K562 (cell line): ENCODE results near the gene FOXJ2. TPM values are rescaled to one million over a fixed set of nuclear protein-coding genes. Genes with fewer than 3 reads are reported as not detected.

ENCODE experiments used
- ATF1 ChIP-seq, 2 experiments: fragments of 450-650 bp in 1 of 2; IDR thresholded peaks; 2 replicates each; pipeline ENCODE4 v1.6.1; 2016; ENCODE audit warnings: missing compliant biosample characterization in 1 of 2, missing genetic modification characterization in 1 of 2
- CC2D1A ChIP-seq: fragments of 450-650 bp; IDR thresholded peaks from 2 replicates; pipeline ENCODE4 v1.6.1; 2017; ENCODE audit warnings: mild to moderate bottlenecking
- HNRNPH1 ChIP-seq: fragments of 200-400 bp; formaldehyde crosslinking; optimal IDR thresholded peaks from 2 replicates; pipeline ENCODE3; 2017; ENCODE audit warnings: low read depth, mild to moderate bottlenecking, low read length, moderate library complexity
- HNRNPL ChIP-seq: fragments of 200-400 bp; formaldehyde crosslinking; IDR thresholded peaks from 2 replicates; pipeline ENCODE4 v1.6.1; 2017; ENCODE audit warnings: low read depth, mild to moderate bottlenecking, low read length
- ILF3 ChIP-seq: fragments of 450-650 bp; IDR thresholded peaks from 2 replicates; pipeline ENCODE4 v1.6.1; 2018; ENCODE audit warnings: antibody characterized with exemption, mild to moderate bottlenecking, moderate library complexity, borderline replicate concordance
- LEF1 ChIP-seq: fragments of 450-650 bp; IDR thresholded peaks from 2 replicates; pipeline ENCODE4 v1.6.1; 2016; ENCODE audit warnings: mild to moderate bottlenecking
- MTF1 ChIP-seq: fragments of 250-450 bp; sonication (Bioruptor Pico); IDR thresholded peaks from 2 replicates; pipeline ENCODE4 v1.9.0; 2021; ENCODE audit warnings: moderate library complexity, mild to moderate bottlenecking, inconsistent platforms, borderline replicate concordance
- RBM15 ChIP-seq: fragments of 200-400 bp; formaldehyde crosslinking; IDR thresholded peaks from 2 replicates; pipeline ENCODE4 v1.6.1; 2018; ENCODE audit warnings: mild to moderate bottlenecking, low read length, moderate library complexity; ENCODE audit not compliant: insufficient read depth
- SAP30 ChIP-seq: fragments of 200-600 bp; sonication (generic); IDR thresholded peaks from 2 replicates; pipeline ENCODE4 v1.6.1; 2012; ENCODE audit warnings: borderline replicate concordance, low read depth, mild to moderate bottlenecking, moderate library complexity, low read length, control low read depth, inconsistent platforms; ENCODE audit not compliant: insufficient read depth, poor library complexity, severe bottlenecking
- SREBF1 ChIP-seq: fragments of 150-350 bp; IDR thresholded peaks from 2 replicates; pipeline ENCODE4 v1.6.1; 2014; ENCODE audit warnings: antibody characterized with exemption, low read depth, low read length, borderline replicate concordance
- SREBF2 ChIP-seq: sonication (generic); formaldehyde crosslinking; IDR thresholded peaks from 2 replicates; pipeline ENCODE4 v1.4.0; 2020; ENCODE audit warnings: mild to moderate bottlenecking, missing genetic modification reagents
- SRSF9 ChIP-seq: fragments of 200-400 bp; formaldehyde crosslinking; IDR thresholded peaks from 2 replicates; pipeline ENCODE4 v1.6.1; 2017; ENCODE audit warnings: low read depth, low read length, borderline replicate concordance
- TAF1 ChIP-seq: IDR thresholded peaks from 2 replicates; pipeline ENCODE4 v1.6.1; 2011; ENCODE audit warnings: mild to moderate bottlenecking, low read length, moderate library complexity; ENCODE audit not compliant: insufficient read depth, control insufficient read depth, severe bottlenecking; ENCODE audit errors: extremely low read depth
- TSC22D4 ChIP-seq: fragments of 450-650 bp; IDR thresholded peaks from 2 replicates; pipeline ENCODE4 v1.6.1; 2016; ENCODE audit warnings: missing genetic modification characterization, missing biosample characterization, control low read depth
- ZKSCAN8 ChIP-seq: fragments of 200-800 bp; sonication (Bioruptor generic); IDR thresholded peaks from 2 replicates; pipeline ENCODE4 v1.6.1; 2016; ENCODE audit warnings: missing genetic modification characterization, missing compliant biosample characterization
- ZNF384 ChIP-seq: IDR thresholded peaks from 2 replicates; pipeline ENCODE4 v1.6.1; 2012; ENCODE audit warnings: low read depth, low read length, improper control_type of control experiment
- ZNF444 ChIP-seq: fragments of 250-450 bp; sonication (Bioruptor Pico); IDR thresholded peaks from 2 replicates; pipeline ENCODE4 v1.4.0; 2020; ENCODE audit warnings: mild to moderate bottlenecking, moderate library complexity
- ZNF507 ChIP-seq: conservative IDR thresholded peaks from 2 replicates; pipeline ENCODE4 v1.6.1; 2017; ENCODE audit warnings: missing genetic modification characterization, missing compliant biosample characterization
- ZNF589 ChIP-seq: fragments of 200-800 bp; sonication (Bioruptor generic); IDR thresholded peaks from 2 replicates; pipeline ENCODE4 v1.6.1; 2016; ENCODE audit warnings: low read depth, missing genetic modification characterization, missing compliant biosample characterization
- ZNF696 ChIP-seq: fragments of 250-450 bp; sonication (Bioruptor Pico); conservative IDR thresholded peaks from 2 replicates; pipeline ENCODE4 v1.4.0; 2020; ENCODE audit warnings: mild to moderate bottlenecking, moderate library complexity
- ZNF707 ChIP-seq: fragments of 250-450 bp; sonication (Bioruptor Pico); conservative IDR thresholded peaks from 2 replicates; pipeline ENCODE4 v1.8.0; 2022; ENCODE audit warnings: inconsistent platforms, mild to moderate bottlenecking, moderate library complexity
- polyA plus RNA-seq, 8 experiments: library from polyadenylated mRNA; depleted of rRNA in 4 of 8; stranded (reverse) in 5 of 8; unstranded in 3 of 8; fragments of >200 nt; fragmentation: Nextera tagmentation in 2 of 8; fragmentation: Illumina TruSeq in 1 of 8; extraction: Ambion mirVana in 2 of 8; extraction: Trizol in 1 of 8; gene quantifications; 2 replicates each; pipeline versions ENCODE4 v1.2.1 to v1.2.3, GENCODE V29; 2011 to 2014; ENCODE audit warnings: inconsistent platforms in 1 of 8, missing spikeins in 1 of 8
- total RNA-seq, 7 experiments: library from RNA; depleted of rRNA in 6 of 7; stranded (reverse); fragments of >200 nt in 6 of 7; fragmentation: Illumina TruSeq in 2 of 7; extraction: Trizol in 2 of 7; gene quantifications; 2 replicates each; pipeline versions ENCODE4 v1.2.1 to v1.2.3, GENCODE V29; 2011 to 2021; ENCODE audit warnings: low replicate concordance in 1 of 7
- TF ChIP-seq, protein P1 (sequence below): fragments of 150-350 bp; IDR thresholded peaks from 2 replicates; pipeline ENCODE4 v1.6.1; 2014; ENCODE audit warnings: low read depth, mild to moderate bottlenecking, low read length, borderline replicate concordance
- TF ChIP-seq, protein P2 (sequence below): sonication (generic); formaldehyde crosslinking; IDR thresholded peaks from 2 replicates; pipeline ENCODE4 v1.8.0; 2022; ENCODE audit warnings: mild to moderate bottlenecking, missing genetic modification reagents
- TF ChIP-seq, protein P3 (sequence below): fragments of 450-650 bp; formaldehyde crosslinking; IDR thresholded peaks from 2 replicates; pipeline ENCODE4 v1.4.0; 2020; ENCODE audit warnings: mild to moderate bottlenecking, moderate library complexity

FOXJ2 gene
- total and polyA plus RNA-seq, 9 of the 15 experiments (the other 6 are each of a cell fraction or from before 2014, with no cell fraction given) = 1.0 to 7.5 (median 2.4) TPM

DNA sequence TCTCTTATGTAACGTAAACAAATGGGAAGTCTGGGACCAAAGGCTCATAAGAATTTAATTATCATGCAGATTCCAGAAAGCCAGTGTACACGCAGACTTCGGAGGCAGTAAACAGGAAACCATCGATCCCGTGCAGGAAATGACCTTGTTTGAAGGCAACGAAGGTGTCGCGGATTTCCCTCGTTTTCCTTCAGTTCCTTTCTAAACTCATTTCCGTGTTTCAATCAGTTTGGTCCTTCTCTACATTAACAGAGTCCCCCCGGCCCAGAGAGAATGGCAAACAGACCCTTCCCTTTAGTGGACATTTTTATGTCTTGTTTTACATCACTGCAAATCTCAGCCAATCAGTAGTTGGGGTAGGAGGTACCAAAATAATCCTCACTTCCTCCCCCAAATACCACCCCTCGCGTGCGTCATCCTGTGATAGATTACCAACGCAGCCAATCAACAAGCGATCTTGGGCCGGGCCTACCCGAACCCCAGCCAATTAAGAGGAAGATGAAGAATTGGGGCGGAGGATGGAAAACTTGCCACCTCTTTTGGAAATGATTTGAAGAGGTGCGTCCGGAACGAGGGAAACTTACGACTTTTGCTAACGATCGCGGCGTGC, 6.1 kb upstream of the FOXJ2 start (continued):
- TF ChIP-seq, protein P1, sequence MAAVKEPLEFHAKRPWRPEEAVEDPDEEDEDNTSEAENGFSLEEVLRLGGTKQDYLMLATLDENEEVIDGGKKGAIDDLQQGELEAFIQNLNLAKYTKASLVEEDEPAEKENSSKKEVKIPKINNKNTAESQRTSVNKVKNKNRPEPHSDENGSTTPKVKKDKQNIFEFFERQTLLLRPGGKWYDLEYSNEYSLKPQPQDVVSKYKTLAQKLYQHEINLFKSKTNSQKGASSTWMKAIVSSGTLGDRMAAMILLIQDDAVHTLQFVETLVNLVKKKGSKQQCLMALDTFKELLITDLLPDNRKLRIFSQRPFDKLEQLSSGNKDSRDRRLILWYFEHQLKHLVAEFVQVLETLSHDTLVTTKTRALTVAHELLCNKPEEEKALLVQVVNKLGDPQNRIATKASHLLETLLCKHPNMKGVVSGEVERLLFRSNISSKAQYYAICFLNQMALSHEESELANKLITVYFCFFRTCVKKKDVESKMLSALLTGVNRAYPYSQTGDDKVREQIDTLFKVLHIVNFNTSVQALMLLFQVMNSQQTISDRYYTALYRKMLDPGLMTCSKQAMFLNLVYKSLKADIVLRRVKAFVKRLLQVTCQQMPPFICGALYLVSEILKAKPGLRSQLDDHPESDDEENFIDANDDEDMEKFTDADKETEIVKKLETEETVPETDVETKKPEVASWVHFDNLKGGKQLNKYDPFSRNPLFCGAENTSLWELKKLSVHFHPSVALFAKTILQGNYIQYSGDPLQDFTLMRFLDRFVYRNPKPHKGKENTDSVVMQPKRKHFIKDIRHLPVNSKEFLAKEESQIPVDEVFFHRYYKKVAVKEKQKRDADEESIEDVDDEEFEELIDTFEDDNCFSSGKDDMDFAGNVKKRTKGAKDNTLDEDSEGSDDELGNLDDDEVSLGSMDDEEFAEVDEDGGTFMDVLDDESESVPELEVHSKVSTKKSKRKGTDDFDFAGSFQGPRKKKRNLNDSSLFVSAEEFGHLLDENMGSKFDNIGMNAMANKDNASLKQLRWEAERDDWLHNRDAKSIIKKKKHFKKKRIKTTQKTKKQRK = 0 out of 2 replicates have a peak, but pooled peaks have one; percentile 13
- TF ChIP-seq CC2D1A = no peak
- no peak for TF ChIP-seq ZNF696 (CRISPR knock-in tag)
- TF ChIP-seq HNRNPH1 = no peak
- TF ChIP-seq RBM15 = no peak
- no peak for TF ChIP-seq HNRNPL
- TF ChIP-seq TAF1 = no peak
- TF ChIP-seq, protein P2, sequence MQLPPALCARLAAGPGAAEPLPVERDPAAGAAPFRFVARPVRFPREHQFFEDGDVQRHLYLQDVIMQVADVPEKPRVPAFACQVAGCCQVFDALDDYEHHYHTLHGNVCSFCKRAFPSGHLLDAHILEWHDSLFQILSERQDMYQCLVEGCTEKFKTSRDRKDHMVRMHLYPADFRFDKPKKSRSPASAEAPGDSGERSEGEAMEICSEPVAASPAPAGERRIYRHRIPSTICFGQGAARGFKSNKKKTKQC = no peak
- no peak for TF ChIP-seq ILF3
- no peak for TF ChIP-seq LEF1
- no peak for TF ChIP-seq ZNF589 (CRISPR knock-in tag)
- no peak for TF ChIP-seq ZNF507
- TF ChIP-seq, protein P3, sequence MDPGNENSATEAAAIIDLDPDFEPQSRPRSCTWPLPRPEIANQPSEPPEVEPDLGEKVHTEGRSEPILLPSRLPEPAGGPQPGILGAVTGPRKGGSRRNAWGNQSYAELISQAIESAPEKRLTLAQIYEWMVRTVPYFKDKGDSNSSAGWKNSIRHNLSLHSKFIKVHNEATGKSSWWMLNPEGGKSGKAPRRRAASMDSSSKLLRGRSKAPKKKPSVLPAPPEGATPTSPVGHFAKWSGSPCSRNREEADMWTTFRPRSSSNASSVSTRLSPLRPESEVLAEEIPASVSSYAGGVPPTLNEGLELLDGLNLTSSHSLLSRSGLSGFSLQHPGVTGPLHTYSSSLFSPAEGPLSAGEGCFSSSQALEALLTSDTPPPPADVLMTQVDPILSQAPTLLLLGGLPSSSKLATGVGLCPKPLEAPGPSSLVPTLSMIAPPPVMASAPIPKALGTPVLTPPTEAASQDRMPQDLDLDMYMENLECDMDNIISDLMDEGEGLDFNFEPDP = no peak
- no peak for TF ChIP-seq SAP30
- no peak for TF ChIP-seq SREBF1
- no peak for TF ChIP-seq ZNF707 (CRISPR knock-in tag)
- no peak for TF ChIP-seq MTF1
- no peak for TF ChIP-seq ZNF444 (CRISPR knock-in tag)
- TF ChIP-seq ATF1 (CRISPR knock-in tag; IDR thresholded peaks at IDR 0.05) = no peak
- peak; percentile 95 for TF ChIP-seq ATF1 (tag; IDR thresholded peaks at IDR 0.05)
- no peak for TF ChIP-seq TSC22D4
- TF ChIP-seq ZNF384 = no peak
- TF ChIP-seq SRSF9 = no peak
- no peak for TF ChIP-seq SREBF2
- 0 out of 2 replicates have a peak, but pooled peaks have one; percentile 21 for TF ChIP-seq ZKSCAN8 (CRISPR knock-in tag)
